ENCODE measurements around the gene MYLIP.

GRCh38 chr6:16092990-16093389 is 35.9 kb upstream of the MYLIP start:
- no peak for TF ChIP-seq ZNF384 (IDR thresholded peaks at IDR 0.05)
- TF ChIP-seq SUZ12 (IDR thresholded peaks at IDR 0.05): no peak
- no peak for TF ChIP-seq ELF4 (IDR thresholded peaks at IDR 0.05)
- TF ChIP-seq FOXM1 (IDR thresholded peaks at IDR 0.05; ENCODE audit: borderline replicate concordance): no peak
- no peak for TF ChIP-seq HDGF (IDR thresholded peaks at IDR 0.05; ENCODE audit: borderline replicate concordance)
- no peak for TF ChIP-seq NFRKB (IDR thresholded peaks at IDR 0.05)
- no peak for TF ChIP-seq BHLHE40 (IDR thresholded peaks at IDR 0.05; ENCODE audit: borderline replicate concordance)
- TF ChIP-seq PKNOX1 (IDR thresholded peaks at IDR 0.05): no peak
- TF ChIP-seq FOXK2 (IDR thresholded peaks at IDR 0.05): no peak
- no peak for TF ChIP-seq L3MBTL2 (conservative IDR thresholded peaks at IDR 0.05)
